WTC11 (cell line): Measurements from ENCODE around the gene POLA1.

Experiments
- TCF7 ChIP-seq: sonication (generic); formaldehyde crosslinking; IDR thresholded peaks from 2 replicates; pipeline ENCODE4 v1.8.0; 2022; ENCODE audit warnings: mild to moderate bottlenecking, low read depth, missing genetic modification reagents, moderate library complexity
- TEAD4 ChIP-seq: sonication (generic); formaldehyde crosslinking; IDR thresholded peaks from 2 replicates; pipeline ENCODE4 v1.8.0; 2022; ENCODE audit warnings: mild to moderate bottlenecking, missing genetic modification reagents
- TF ChIP-seq, protein P1 (sequence below): fragments of 200-600 bp; IDR thresholded peaks from 2 replicates; pipeline ENCODE4 v1.8.0; 2022; ENCODE audit warnings: antibody characterized with exemption

DNA sequence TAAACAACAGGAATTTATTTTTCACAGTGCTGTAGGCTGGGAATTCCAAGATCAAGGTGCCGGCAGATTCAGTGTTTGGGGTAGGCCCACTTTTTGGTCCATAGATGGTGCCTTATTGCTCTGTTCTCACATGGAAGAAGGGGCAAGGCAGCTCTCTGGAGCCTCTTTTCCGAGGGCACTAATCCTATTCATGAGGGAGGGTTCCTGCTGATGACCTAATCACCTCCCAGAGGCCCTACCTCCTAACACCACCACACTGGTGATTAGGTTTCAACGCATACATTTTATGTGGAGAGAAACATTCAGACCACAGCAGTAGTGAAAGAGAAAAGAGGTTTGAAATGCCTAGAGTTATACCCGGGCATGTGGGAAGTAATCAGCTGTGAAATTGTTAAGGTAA lies 1.4 kb upstream of the POLA1 start:
- TF ChIP-seq TEAD4 (CRISPR knock-in tag) (no peak), TCF7 (CRISPR knock-in tag) (no peak)
- TF ChIP-seq, protein P1, sequence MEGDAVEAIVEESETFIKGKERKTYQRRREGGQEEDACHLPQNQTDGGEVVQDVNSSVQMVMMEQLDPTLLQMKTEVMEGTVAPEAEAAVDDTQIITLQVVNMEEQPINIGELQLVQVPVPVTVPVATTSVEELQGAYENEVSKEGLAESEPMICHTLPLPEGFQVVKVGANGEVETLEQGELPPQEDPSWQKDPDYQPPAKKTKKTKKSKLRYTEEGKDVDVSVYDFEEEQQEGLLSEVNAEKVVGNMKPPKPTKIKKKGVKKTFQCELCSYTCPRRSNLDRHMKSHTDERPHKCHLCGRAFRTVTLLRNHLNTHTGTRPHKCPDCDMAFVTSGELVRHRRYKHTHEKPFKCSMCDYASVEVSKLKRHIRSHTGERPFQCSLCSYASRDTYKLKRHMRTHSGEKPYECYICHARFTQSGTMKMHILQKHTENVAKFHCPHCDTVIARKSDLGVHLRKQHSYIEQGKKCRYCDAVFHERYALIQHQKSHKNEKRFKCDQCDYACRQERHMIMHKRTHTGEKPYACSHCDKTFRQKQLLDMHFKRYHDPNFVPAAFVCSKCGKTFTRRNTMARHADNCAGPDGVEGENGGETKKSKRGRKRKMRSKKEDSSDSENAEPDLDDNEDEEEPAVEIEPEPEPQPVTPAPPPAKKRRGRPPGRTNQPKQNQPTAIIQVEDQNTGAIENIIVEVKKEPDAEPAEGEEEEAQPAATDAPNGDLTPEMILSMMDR, result no peak
